ENCODE results near the gene MLYCD.

The MLYCD gene

DNA sequence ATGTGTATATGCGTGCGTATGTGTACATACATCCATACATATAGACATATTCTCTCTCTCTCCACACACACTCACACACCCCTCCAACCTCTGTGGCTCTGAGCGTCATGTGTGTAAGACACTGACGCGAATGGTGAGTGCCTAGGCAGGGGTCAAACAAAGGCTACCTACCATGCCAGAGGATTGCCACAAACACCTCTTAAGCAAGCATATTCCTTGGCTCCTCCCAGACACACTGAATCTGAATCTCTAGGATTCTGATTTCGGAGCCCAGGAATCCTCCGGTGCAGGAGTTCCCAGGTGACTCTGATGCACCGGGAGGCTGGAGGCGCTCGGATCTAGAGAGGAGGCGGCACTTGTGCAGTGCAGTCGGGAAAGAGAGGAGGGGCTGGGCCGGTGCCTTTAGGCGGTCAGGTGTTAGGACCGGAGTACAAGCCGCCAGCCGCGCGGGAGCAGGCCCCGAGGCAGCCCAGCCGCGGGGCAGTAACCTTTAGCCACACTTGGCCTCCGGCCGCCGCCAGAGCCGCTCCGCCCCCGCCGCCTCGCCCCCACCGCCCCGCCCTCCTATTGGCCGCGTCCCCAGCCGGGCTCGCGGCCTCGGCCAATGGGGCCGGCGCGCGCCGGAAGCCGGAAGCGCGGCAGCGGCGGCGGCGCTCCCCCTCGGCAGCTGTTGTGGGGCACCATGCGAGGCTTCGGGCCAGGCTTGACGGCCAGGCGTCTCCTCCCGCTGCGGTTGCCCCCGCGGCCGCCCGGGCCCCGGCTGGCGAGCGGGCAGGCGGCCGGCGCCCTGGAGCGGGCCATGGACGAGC is at the start of gene MLYCD:
Gene MLYCD, plus strand, starts transcription at position 653 of the 809 bp plus-strand sequence. Its CDS starts 30 bp downstream, at position 683.
- H2AFZ ChIP-seq (ENCODE audit: low read length), result peak within 1 kb of the TSS; percentile 80
- H3K36me3 ChIP-seq (replicated peaks; ENCODE audit: insufficient read depth, low read length), result no peaks in the 10 kb centered on the region
- 0 out of 2 replicates have a peak, but pooled peaks cover 3% of the 10 kb centered on the region for H3K4me1 ChIP-seq (ENCODE audit: low read length)
- no peaks in the 10 kb centered on the region for H3F3A ChIP-seq (ENCODE audit: insufficient read depth, low read length)
- H3K27ac ChIP-seq (ENCODE audit: low read length), result no peak within 1 kb of the TSS
- H3K79me2 ChIP-seq (ENCODE audit: low read length), result no peaks in the 10 kb centered on the region
- H3K9ac ChIP-seq (ENCODE audit: low read length), result peak within 1 kb of the TSS; percentile 33; the same call in 1 of the 2 replicates
- H3K9me3 ChIP-seq (replicated peaks; ENCODE audit: insufficient read depth, low read length), result no peaks in the 10 kb centered on the region
- no peaks in the 10 kb centered on the region for H4K20me1 ChIP-seq (ENCODE audit: insufficient read depth, low read length)
- no peaks in the 10 kb centered on the region for H3K27me3 ChIP-seq (replicated peaks; ENCODE audit: insufficient read depth, low read length)
- TF ChIP-seq EZH2 (optimal IDR thresholded peaks at IDR 0.05; ENCODE audit: low read depth, low read length) (no peak), EZH2phosphoT487 (IDR thresholded peaks at IDR 0.05; ENCODE audit: low read length) (no peak)
- TF ChIP-seq, protein P1, sequence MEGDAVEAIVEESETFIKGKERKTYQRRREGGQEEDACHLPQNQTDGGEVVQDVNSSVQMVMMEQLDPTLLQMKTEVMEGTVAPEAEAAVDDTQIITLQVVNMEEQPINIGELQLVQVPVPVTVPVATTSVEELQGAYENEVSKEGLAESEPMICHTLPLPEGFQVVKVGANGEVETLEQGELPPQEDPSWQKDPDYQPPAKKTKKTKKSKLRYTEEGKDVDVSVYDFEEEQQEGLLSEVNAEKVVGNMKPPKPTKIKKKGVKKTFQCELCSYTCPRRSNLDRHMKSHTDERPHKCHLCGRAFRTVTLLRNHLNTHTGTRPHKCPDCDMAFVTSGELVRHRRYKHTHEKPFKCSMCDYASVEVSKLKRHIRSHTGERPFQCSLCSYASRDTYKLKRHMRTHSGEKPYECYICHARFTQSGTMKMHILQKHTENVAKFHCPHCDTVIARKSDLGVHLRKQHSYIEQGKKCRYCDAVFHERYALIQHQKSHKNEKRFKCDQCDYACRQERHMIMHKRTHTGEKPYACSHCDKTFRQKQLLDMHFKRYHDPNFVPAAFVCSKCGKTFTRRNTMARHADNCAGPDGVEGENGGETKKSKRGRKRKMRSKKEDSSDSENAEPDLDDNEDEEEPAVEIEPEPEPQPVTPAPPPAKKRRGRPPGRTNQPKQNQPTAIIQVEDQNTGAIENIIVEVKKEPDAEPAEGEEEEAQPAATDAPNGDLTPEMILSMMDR (IDR thresholded peaks at IDR 0.05; ENCODE audit: low read length), result no peak
- H3K9me2 ChIP-seq (replicated peaks; ENCODE audit: insufficient read depth, low read length), result no peaks in the 10 kb centered on the region
- H3K4me2 ChIP-seq (ENCODE audit: low read depth, low read length), result peak within 1 kb of the TSS; percentile 86
- H3K4me3 ChIP-seq (ENCODE audit: low read length), result peak within 1 kb of the TSS; percentile 55
- DNase-seq, result peak; percentile 68

DNA sequence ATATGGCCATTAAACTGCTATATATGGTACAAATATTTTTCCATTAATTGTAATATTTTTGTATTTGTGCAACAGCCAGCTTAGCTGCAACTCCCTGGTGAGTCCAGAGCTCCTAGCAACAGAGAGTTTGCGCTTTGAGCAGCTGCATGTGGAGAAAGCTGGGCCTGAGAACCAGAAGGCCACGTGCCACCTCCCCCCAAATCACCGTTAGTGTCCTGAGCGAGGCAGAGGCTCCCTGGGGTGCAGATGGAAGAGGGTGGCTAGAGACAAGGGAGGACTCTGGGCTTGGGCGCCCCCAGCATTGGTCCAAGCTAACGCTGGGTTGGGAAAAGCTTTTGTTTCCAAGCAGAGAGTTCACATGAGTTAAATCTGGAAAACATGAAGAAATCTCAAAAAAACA is 49.5 kb upstream of the MLYCD start:
- Histone ChIP-seq H3K4me3 (ENCODE audit: low read length) (no peak overlapping the region), H3K9me2 (replicated peaks; ENCODE audit: insufficient read depth, low read length) (no peaks in the 10 kb centered on the region), H3K79me2 (ENCODE audit: low read length) (no peaks in the 10 kb centered on the region), H3K9ac (ENCODE audit: low read length) (no peak overlapping the region), H2AFZ (ENCODE audit: low read length) (no peak overlapping the region), H3K4me1 (ENCODE audit: low read length) (no peaks in the 10 kb centered on the region), H3F3A (ENCODE audit: insufficient read depth, low read length) (no peaks in the 10 kb centered on the region), H3K9me3 (replicated peaks; ENCODE audit: insufficient read depth, low read length) (no peaks in the 10 kb centered on the region), H3K36me3 (replicated peaks; ENCODE audit: insufficient read depth, low read length) (no peaks in the 10 kb centered on the region), H3K27me3 (replicated peaks; ENCODE audit: insufficient read depth, low read length) (no peaks in the 10 kb centered on the region), H3K27ac (ENCODE audit: low read length) (no peak overlapping the region), H3K4me2 (ENCODE audit: low read depth, low read length) (no peak overlapping the region), H4K20me1 (ENCODE audit: insufficient read depth, low read length) (no peaks in the 10 kb centered on the region)
- TF ChIP-seq EZH2 (optimal IDR thresholded peaks at IDR 0.05; ENCODE audit: low read depth, low read length) (no peak), EZH2phosphoT487 (IDR thresholded peaks at IDR 0.05; ENCODE audit: low read length) (no peak)
- TF ChIP-seq, protein P1 (IDR thresholded peaks at IDR 0.05; ENCODE audit: low read length), result no peak
- DNase-seq, result no peak

DNA sequence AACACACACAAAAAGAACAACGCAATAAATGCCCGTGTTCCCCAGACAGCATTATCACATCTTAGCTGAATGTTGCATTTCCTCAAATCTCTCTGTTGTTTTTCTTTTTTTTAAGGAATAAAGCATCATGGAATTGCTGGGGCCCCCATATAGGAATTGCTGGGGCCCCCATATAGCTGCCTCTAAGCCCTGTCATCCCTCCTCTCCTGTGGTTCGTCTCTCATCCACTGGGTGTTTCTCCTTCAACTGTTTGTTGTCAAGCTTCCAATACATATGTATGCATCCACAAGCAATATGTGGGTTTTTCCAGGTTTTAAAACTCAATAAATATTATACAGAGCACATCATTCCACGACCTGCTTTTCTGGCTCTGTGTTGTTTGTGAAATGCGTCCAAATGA is 48.0 kb upstream of the MLYCD start:
- Histone ChIP-seq H4K20me1 (ENCODE audit: insufficient read depth, low read length) (no peaks in the 10 kb centered on the region), H3K27ac (ENCODE audit: low read length) (no peak overlapping the region)
- DNase-seq, result no peak

More for the DNA sequence above, 48.0 kb upstream of the MLYCD start:
- Histone ChIP-seq H3K4me3 (ENCODE audit: low read length) (no peak overlapping the region), H3F3A (ENCODE audit: insufficient read depth, low read length) (no peaks in the 10 kb centered on the region), H3K79me2 (ENCODE audit: low read length) (no peaks in the 10 kb centered on the region), H3K9me2 (replicated peaks; ENCODE audit: insufficient read depth, low read length) (no peaks in the 10 kb centered on the region), H3K4me1 (ENCODE audit: low read length) (no peaks in the 10 kb centered on the region), H3K36me3 (replicated peaks; ENCODE audit: insufficient read depth, low read length) (no peaks in the 10 kb centered on the region), H2AFZ (ENCODE audit: low read length) (no peak overlapping the region), H3K4me2 (ENCODE audit: low read depth, low read length) (no peak overlapping the region), H3K9me3 (replicated peaks; ENCODE audit: insufficient read depth, low read length) (no peaks in the 10 kb centered on the region), H3K9ac (ENCODE audit: low read length) (no peak overlapping the region), H3K27me3 (replicated peaks; ENCODE audit: insufficient read depth, low read length) (no peaks in the 10 kb centered on the region)
- no peak for TF ChIP-seq EZH2 (optimal IDR thresholded peaks at IDR 0.05; ENCODE audit: low read depth, low read length)
- TF ChIP-seq, protein P1 (IDR thresholded peaks at IDR 0.05; ENCODE audit: low read length), result no peak
- no peak for TF ChIP-seq EZH2phosphoT487 (IDR thresholded peaks at IDR 0.05; ENCODE audit: low read length)

All from MM.1S (cell line).